ENCODE measurements around the gene PTPRO.

Gene PTPRO

DNA sequence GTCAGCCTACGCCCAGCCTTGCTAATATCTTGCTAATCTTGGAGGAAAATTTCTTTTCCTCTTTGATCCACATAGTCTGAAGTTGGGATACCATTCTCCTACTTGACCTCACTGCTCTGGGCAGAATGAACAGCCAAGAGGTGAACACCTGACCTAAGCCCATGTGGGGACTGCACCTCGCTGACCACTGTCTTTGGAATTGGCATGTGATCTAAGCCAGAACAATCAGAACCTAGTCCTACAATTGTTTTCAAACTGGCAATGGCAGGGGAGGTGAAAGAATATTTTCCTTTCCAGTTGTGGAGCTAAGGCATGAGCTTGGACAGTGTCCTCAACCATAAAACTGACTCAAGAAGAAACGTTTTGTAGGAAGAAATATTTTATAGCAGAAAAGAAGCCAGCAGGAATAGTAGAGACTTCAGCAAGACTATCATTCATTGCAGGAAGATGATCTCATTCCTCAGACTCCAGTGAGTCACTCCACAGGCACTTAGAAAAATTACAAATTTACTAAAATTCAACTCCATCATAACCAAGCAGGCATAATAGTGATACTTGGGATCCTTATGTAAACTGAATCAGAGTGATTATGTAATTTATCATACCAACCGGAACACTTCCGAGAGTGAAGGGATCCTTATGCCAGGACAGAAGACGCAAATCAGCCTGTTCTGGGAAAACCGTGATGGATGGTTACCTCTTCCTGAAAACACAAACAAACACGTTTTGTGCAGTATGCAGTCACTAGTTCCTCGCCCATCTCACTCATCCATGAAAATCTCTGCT is 14.7 kb downstream of the PTPRO start:
- H3K9me2 ChIP-seq (replicated peaks; ENCODE audit: control insufficient read depth, low read length): no peaks in the 10 kb centered on the region
- no peak overlapping the region for H3K27ac ChIP-seq (ENCODE audit: low read depth, low read length)
- no peaks in the 10 kb centered on the region for H3F3A ChIP-seq (ENCODE audit: control insufficient read depth, insufficient read depth)
- H3K4me1 ChIP-seq (ENCODE audit: control insufficient read depth, low read length): no peaks in the 10 kb centered on the region
- no peaks in the 10 kb centered on the region for H4K20me1 ChIP-seq (ENCODE audit: control insufficient read depth, insufficient read depth, low read depth, low read length)
- H3K4me3 ChIP-seq (ENCODE audit: low read length): no peak overlapping the region
- H3K4me2 ChIP-seq (ENCODE audit: low read length): no peak overlapping the region
- no peaks in the 10 kb centered on the region for H3K27me3 ChIP-seq (ENCODE audit: control insufficient read depth, low read length)
- TF ChIP-seq EZH2phosphoT487 (IDR thresholded peaks at IDR 0.05; ENCODE audit: borderline replicate concordance, low read length): no peak
- H3K9me3 ChIP-seq (ENCODE audit: control insufficient read depth, insufficient read depth, low read length): no peaks in the 10 kb centered on the region
- H3K79me2 ChIP-seq (ENCODE audit: control insufficient read depth, low read length): no peaks in the 10 kb centered on the region
- no peaks in the 10 kb centered on the region for H3K36me3 ChIP-seq (ENCODE audit: control insufficient read depth, low read length)

DNA sequence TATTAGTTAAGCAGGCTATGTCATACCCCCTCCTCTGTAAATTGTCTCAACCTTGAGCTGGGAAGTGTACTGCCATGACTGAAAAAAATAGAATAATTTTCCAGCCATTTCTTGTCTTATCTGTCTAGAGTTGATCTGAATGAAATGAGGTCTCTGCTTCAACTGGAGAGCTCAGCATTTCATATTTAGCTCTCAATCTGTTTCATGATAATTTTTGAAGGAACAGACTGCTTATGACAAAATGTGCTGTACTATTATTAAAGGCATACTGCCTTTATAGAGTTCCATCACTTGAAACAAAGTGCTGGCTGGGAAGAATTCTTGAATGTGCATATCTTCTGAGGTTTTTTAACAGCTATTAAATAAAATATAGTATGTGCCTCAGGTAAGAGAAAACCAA is 19.1 kb downstream of the PTPRO start:
- TF ChIP-seq EZH2phosphoT487 (IDR thresholded peaks at IDR 0.05; ENCODE audit: borderline replicate concordance, low read length): no peak
- TF ChIP-seq, protein P1, sequence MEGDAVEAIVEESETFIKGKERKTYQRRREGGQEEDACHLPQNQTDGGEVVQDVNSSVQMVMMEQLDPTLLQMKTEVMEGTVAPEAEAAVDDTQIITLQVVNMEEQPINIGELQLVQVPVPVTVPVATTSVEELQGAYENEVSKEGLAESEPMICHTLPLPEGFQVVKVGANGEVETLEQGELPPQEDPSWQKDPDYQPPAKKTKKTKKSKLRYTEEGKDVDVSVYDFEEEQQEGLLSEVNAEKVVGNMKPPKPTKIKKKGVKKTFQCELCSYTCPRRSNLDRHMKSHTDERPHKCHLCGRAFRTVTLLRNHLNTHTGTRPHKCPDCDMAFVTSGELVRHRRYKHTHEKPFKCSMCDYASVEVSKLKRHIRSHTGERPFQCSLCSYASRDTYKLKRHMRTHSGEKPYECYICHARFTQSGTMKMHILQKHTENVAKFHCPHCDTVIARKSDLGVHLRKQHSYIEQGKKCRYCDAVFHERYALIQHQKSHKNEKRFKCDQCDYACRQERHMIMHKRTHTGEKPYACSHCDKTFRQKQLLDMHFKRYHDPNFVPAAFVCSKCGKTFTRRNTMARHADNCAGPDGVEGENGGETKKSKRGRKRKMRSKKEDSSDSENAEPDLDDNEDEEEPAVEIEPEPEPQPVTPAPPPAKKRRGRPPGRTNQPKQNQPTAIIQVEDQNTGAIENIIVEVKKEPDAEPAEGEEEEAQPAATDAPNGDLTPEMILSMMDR (IDR thresholded peaks at IDR 0.05; ENCODE audit: low read depth, low read length, poor library complexity, severe bottlenecking): no peak
- H3K9me3 ChIP-seq (ENCODE audit: control insufficient read depth, insufficient read depth, low read length): no peaks in the 10 kb centered on the region
- H3K4me1 ChIP-seq (ENCODE audit: control insufficient read depth, low read length): no peaks in the 10 kb centered on the region
- H3K4me3 ChIP-seq (ENCODE audit: low read length): no peak overlapping the region
- no peaks in the 10 kb centered on the region for H3K79me2 ChIP-seq (ENCODE audit: control insufficient read depth, low read length)
- no peaks in the 10 kb centered on the region for H3K36me3 ChIP-seq (ENCODE audit: control insufficient read depth, low read length)
- no peak overlapping the region for H3K4me2 ChIP-seq (ENCODE audit: low read length)
- no peaks in the 10 kb centered on the region for H3K9me2 ChIP-seq (replicated peaks; ENCODE audit: control insufficient read depth, low read length)
- no peaks in the 10 kb centered on the region for H3F3A ChIP-seq (ENCODE audit: control insufficient read depth, insufficient read depth)
- no peaks in the 10 kb centered on the region for H4K20me1 ChIP-seq (ENCODE audit: control insufficient read depth, insufficient read depth, low read depth, low read length)
- no peak overlapping the region for H3K27ac ChIP-seq (ENCODE audit: low read depth, low read length)
- no peaks in the 10 kb centered on the region for H3K27me3 ChIP-seq (ENCODE audit: control insufficient read depth, low read length)

GRCh38 chr12:15344561-15344960 is 22.3 kb downstream of the PTPRO start:
- no peak overlapping the region for H3K4me3 ChIP-seq (ENCODE audit: low read length)

GRCh38 chr12:15346488-15346887 is 24.2 kb downstream of the PTPRO start:
- H3K79me2 ChIP-seq (ENCODE audit: control insufficient read depth, low read length): no peaks in the 10 kb centered on the region

More at GRCh38 chr12:15344561-15344960, 22.3 kb downstream of the PTPRO start:
- no peaks in the 10 kb centered on the region for H3K9me2 ChIP-seq (replicated peaks; ENCODE audit: control insufficient read depth, low read length)
- no peaks in the 10 kb centered on the region for H3K27me3 ChIP-seq (ENCODE audit: control insufficient read depth, low read length)
- TF ChIP-seq, protein P1 (IDR thresholded peaks at IDR 0.05; ENCODE audit: low read depth, low read length, poor library complexity, severe bottlenecking): no peak
- TF ChIP-seq EZH2phosphoT487 (IDR thresholded peaks at IDR 0.05; ENCODE audit: borderline replicate concordance, low read length): no peak
- H3K27ac ChIP-seq (ENCODE audit: low read depth, low read length): no peak overlapping the region
- H3K36me3 ChIP-seq (ENCODE audit: control insufficient read depth, low read length): no peaks in the 10 kb centered on the region
- no peaks in the 10 kb centered on the region for H3K79me2 ChIP-seq (ENCODE audit: control insufficient read depth, low read length)
- no peak overlapping the region for H3K4me2 ChIP-seq (ENCODE audit: low read length)
- H3K4me1 ChIP-seq (ENCODE audit: control insufficient read depth, low read length): no peaks in the 10 kb centered on the region
- H3K9me3 ChIP-seq (ENCODE audit: control insufficient read depth, insufficient read depth, low read length): no peaks in the 10 kb centered on the region
- H4K20me1 ChIP-seq (ENCODE audit: control insufficient read depth, insufficient read depth, low read depth, low read length): no peaks in the 10 kb centered on the region
- H3F3A ChIP-seq (ENCODE audit: control insufficient read depth, insufficient read depth): no peaks in the 10 kb centered on the region

More at GRCh38 chr12:15346488-15346887, 24.2 kb downstream of the PTPRO start:
- Histone ChIP-seq H3K27ac (ENCODE audit: low read depth, low read length) (no peak overlapping the region), H3K36me3 (ENCODE audit: control insufficient read depth, low read length) (no peaks in the 10 kb centered on the region), H3F3A (ENCODE audit: control insufficient read depth, insufficient read depth) (no peaks in the 10 kb centered on the region), H3K9me2 (replicated peaks; ENCODE audit: control insufficient read depth, low read length) (no peaks in the 10 kb centered on the region), H3K4me3 (ENCODE audit: low read length) (no peak overlapping the region), H4K20me1 (ENCODE audit: control insufficient read depth, insufficient read depth, low read depth, low read length) (no peaks in the 10 kb centered on the region), H3K4me1 (ENCODE audit: control insufficient read depth, low read length) (no peaks in the 10 kb centered on the region), H3K4me2 (ENCODE audit: low read length) (no peak overlapping the region), H3K27me3 (ENCODE audit: control insufficient read depth, low read length) (no peaks in the 10 kb centered on the region), H3K9me3 (ENCODE audit: control insufficient read depth, insufficient read depth, low read length) (no peaks in the 10 kb centered on the region)
- TF ChIP-seq EZH2phosphoT487 (IDR thresholded peaks at IDR 0.05; ENCODE audit: borderline replicate concordance, low read length): no peak
- TF ChIP-seq, protein P1 (IDR thresholded peaks at IDR 0.05; ENCODE audit: low read depth, low read length, poor library complexity, severe bottlenecking): no peak
